HG03159 (cell line): ENCODE measurements around the gene ABTB2.

Experiments used
- ATAC-seq: cut with Tn5 transposase; IDR thresholded peaks from one replicate; pipeline ENCODE4 v1.9.1; 2021; ENCODE audit warnings: mild to moderate bottlenecking, moderate library complexity; ENCODE audit not compliant: unreplicated experiment

The ABTB2 gene

GRCh38 chr11:34155757-34156062, 202.1 kb downstream of the ABTB2 start:
- ATAC-seq = no peak

GRCh38 chr11:34155057-34155756, 202.6 kb downstream of the ABTB2 start:
- no peak for ATAC-seq

- ATAC-seq = no peak
Observed at GRCh38 chr11:34154059-34154875, 203.5 kb downstream of the ABTB2 start.

- no peak for ATAC-seq
Observed at GRCh38 chr11:34151916-34152845, 205.6 kb downstream of the ABTB2 start.

GRCh38 chr11:34151166-34151565, 206.6 kb downstream of the ABTB2 start:
- no peak for ATAC-seq

- ATAC-seq = no peak
Observed at GRCh38 chr11:34150494-34151151, 207.2 kb downstream of the ABTB2 start.

GRCh38 chr11:34149786-34150185, 208.0 kb downstream of the ABTB2 start:
- no peak for ATAC-seq

- ATAC-seq = no peak
Observed at GRCh38 chr11:34149274-34149673, 208.5 kb downstream of the ABTB2 start.

- ATAC-seq = no peak
Observed at GRCh38 chr11:34148504-34149165, 209.2 kb downstream of the ABTB2 start.

- no peak for ATAC-seq
Observed at GRCh38 chr11:34147581-34147980, 210.2 kb downstream of the ABTB2 start.

GRCh38 chr11:34146866-34147265, 210.9 kb downstream of the ABTB2 start:
- no peak for ATAC-seq

- ATAC-seq = no peak
Observed at GRCh38 chr11:34146411-34146810, 211.4 kb downstream of the ABTB2 start.

- ATAC-seq = peak; percentile 48
Observed at GRCh38 chr11:34145847-34146381, 211.9 kb downstream of the ABTB2 start.

- ATAC-seq = peak; percentile 46
Observed at GRCh38 chr11:34145073-34145472, 212.7 kb downstream of the ABTB2 start.

GRCh38 chr11:34143048-34143447, 214.8 kb downstream of the ABTB2 start:
- ATAC-seq = no peak

- no peak for ATAC-seq
Observed at GRCh38 chr11:34140149-34140548, 217.7 kb downstream of the ABTB2 start.

GRCh38 chr11:34139346-34139745, 218.5 kb downstream of the ABTB2 start:
- ATAC-seq = no peak

- no peak for ATAC-seq
Observed at GRCh38 chr11:34136420-34136819, 221.4 kb downstream of the ABTB2 start.

GRCh38 chr11:34135439-34135838, 222.4 kb downstream of the ABTB2 start:
- ATAC-seq = no peak

GRCh38 chr11:34134765-34135164, 223.0 kb downstream of the ABTB2 start:
- no peak for ATAC-seq
